K562 (cell line): ENCODE results near the gene NUCKS1. TPM values are rescaled to one million over a fixed set of nuclear protein-coding genes. Genes with fewer than 3 reads are reported as not detected.

ENCODE experiments used
- ATAC-seq: fragments of 200-7000 bp; cut with Tn5 transposase; 3 replicates; pipeline ENCODE4 v1.9.1; 2020; ENCODE audit warnings: moderate library complexity
- BruUV-seq: library from RNA; stranded (reverse); fragments of 400-500 nt; replicated peaks from 2 replicates; lab custom pipeline; 2021; lab: Mats Ljungman, UMichigan
- CTCF ChIA-PET: fragments of 300-600 bp; formaldehyde crosslinking; extraction: SDS; loops from one replicate; lab custom pipeline; 2021; ENCODE audit warnings: low intra/inter-chr PET ratio; lab: Yijun Ruan, JAX
- POLR2A ChIA-PET: fragments of 300-600, 350-650 bp; sonication (Branson Sonifier 250); formaldehyde crosslinking; extraction: SDS; loops from one replicate; lab custom pipeline; 2021; ENCODE audit warnings: antibody characterized with exemption, inconsistent platforms; lab: Yijun Ruan, JAX
- DNase-seq, 4 experiments: peaks; one replicate each; pipeline versions ENCODE4 v3.0.0 to v3.0.0-alpha.2; 2011 to 2018; ENCODE audit warnings: low spot score in 3 of 4, mixed read lengths in 3 of 4; ENCODE audit errors: extremely low read depth in 1 of 4
- FAIRE-seq: peaks from 2 replicates; lab custom pipeline; 2011; peaks lifted over from hg19 to GRCh38; lab: Jason Lieb, UNC
- H2AFZ ChIP-seq: 2 replicates; pipeline ENCODE4 v1.6.0; 2011; ENCODE audit warnings: low read depth, low read length, control low read depth, inconsistent platforms
- H3K27ac ChIP-seq: fragments of 200-600 bp; 3 replicates; pipeline ENCODE4 v1.8.0; 2011; ENCODE audit warnings: low read depth, mild to moderate bottlenecking, control low read depth, inconsistent platforms, low read length, moderate library complexity, mixed read lengths; ENCODE audit errors: extremely low read depth
- H3K27me3 ChIP-seq, 2 experiments: fragments of 300-600 bp in 1 of 2; 2 replicates in 1 of 2; 3 replicates in 1 of 2; pipeline versions ENCODE4 v1.6.0 to v1.8.0; 2011; ENCODE audit warnings: inconsistent platforms in 2 of 2, low read length in 2 of 2, mild to moderate bottlenecking in 1 of 2, mixed read lengths in 1 of 2, moderate library complexity in 1 of 2; ENCODE audit not compliant: control insufficient read depth in 2 of 2, insufficient read depth in 2 of 2
- H3K36me3 ChIP-seq: fragments of 300-600 bp; 3 replicates; pipeline ENCODE4 v1.8.0; 2011; ENCODE audit warnings: mild to moderate bottlenecking, low read length, inconsistent platforms; ENCODE audit not compliant: control insufficient read depth, insufficient read depth
- H3K4me1 ChIP-seq, 2 experiments: fragments of 200-600 bp in 1 of 2; replicated peaks in 1 of 2; 2 replicates in 1 of 2; 3 replicates in 1 of 2; pipeline versions ENCODE4 v1.5.1 to v1.8.0; 2011; ENCODE audit warnings: inconsistent platforms in 2 of 2, low read length in 2 of 2, mild to moderate bottlenecking in 1 of 2, mixed read lengths in 1 of 2, moderate library complexity in 1 of 2; ENCODE audit not compliant: control insufficient read depth in 2 of 2, insufficient read depth in 2 of 2
- H3K4me2 ChIP-seq: 2 replicates; pipeline ENCODE4 v1.6.1; 2011; ENCODE audit warnings: low read length, control low read depth, inconsistent platforms, mixed read lengths; ENCODE audit not compliant: insufficient read depth
- H3K4me3 ChIP-seq: fragments of 200-600 bp; sonication (generic), shearing (Covaris generic); 2 replicates; pipeline ENCODE4 v1.5.1; 2016; ENCODE audit warnings: control low read depth, inconsistent platforms
- H3K79me2 ChIP-seq: fragments of 200-600 bp; 3 replicates; pipeline ENCODE4 v1.8.0; 2011; ENCODE audit warnings: low read length, inconsistent platforms; ENCODE audit not compliant: control insufficient read depth, insufficient read depth
- H3K9ac ChIP-seq, 2 experiments: 2 replicates each; pipeline versions ENCODE4 v1.6.0 to v1.6.1; 2011; ENCODE audit warnings: low read depth in 2 of 2, low read length in 2 of 2, control low read depth in 1 of 2, inconsistent platforms in 1 of 2, mild to moderate bottlenecking in 1 of 2, mixed read lengths in 1 of 2; ENCODE audit not compliant: insufficient read depth in 1 of 2
- H3K9me1 ChIP-seq: one replicate; pipeline ENCODE4 v1.6.0; 2011; ENCODE audit warnings: inconsistent platforms, mild to moderate bottlenecking, low read length, moderate library complexity; ENCODE audit not compliant: control insufficient read depth, insufficient read depth
- H3K9me3 ChIP-seq: replicated peaks from 2 replicates; pipeline ENCODE4 v1.5.1; 2011; ENCODE audit warnings: low read depth, low read length, inconsistent platforms; ENCODE audit not compliant: control insufficient read depth, insufficient read depth
- H4K20me1 ChIP-seq: replicated peaks from 2 replicates; pipeline ENCODE4 v1.6.1; 2011; ENCODE audit warnings: low read length, inconsistent platforms, mixed read lengths; ENCODE audit not compliant: control insufficient read depth, insufficient read depth
- CC2D1A ChIP-seq: fragments of 450-650 bp; IDR thresholded peaks from 2 replicates; pipeline ENCODE4 v1.6.1; 2017; ENCODE audit warnings: mild to moderate bottlenecking
- E2F6 ChIP-seq, 2 experiments: IDR thresholded peaks; 2 replicates each; pipeline ENCODE4 v1.6.1; 2011; ENCODE audit warnings: borderline replicate concordance in 1 of 2, control low read depth in 1 of 2, low read depth in 1 of 2, low read length in 1 of 2, mild to moderate bottlenecking in 1 of 2, mixed read lengths in 1 of 2, moderate library complexity in 1 of 2; ENCODE audit not compliant: insufficient read depth in 1 of 2, insufficient read length in 1 of 2, poor library complexity in 1 of 2, severe bottlenecking in 1 of 2; ENCODE audit errors: extremely low read depth in 1 of 2
- RAD21 ChIP-seq, 2 experiments: fragments of 250-450 bp in 1 of 2; fragments of 450-650 bp in 1 of 2; sonication (Bioruptor Pico) in 1 of 2; formaldehyde crosslinking in 1 of 2; IDR thresholded peaks in 1 of 2; conservative IDR thresholded peaks in 1 of 2; 2 replicates each; pipeline versions ENCODE4 v1.4.0 to v1.8.0; 2020 to 2022; ENCODE audit warnings: mild to moderate bottlenecking in 2 of 2, moderate library complexity in 1 of 2
- ZNF384 ChIP-seq: IDR thresholded peaks from 2 replicates; pipeline ENCODE4 v1.6.1; 2012; ENCODE audit warnings: low read depth, low read length, improper control_type of control experiment
- WGBS: fragments of 100-300 bp; shearing (Covaris generic); methylation state at CpG from one replicate; pipeline ENCODE4 v1.1.6; 2016; ENCODE audit warnings: low coverage, mixed read lengths; ENCODE audit not compliant: insufficient coverage; ENCODE audit errors: missing lambda C conversion rate; 5-methylcytosine and 5-hydroxymethylcytosine counted together
- in situ Hi-C: fragments of 300-500 bp; cut with MboI; formaldehyde crosslinking; loops from 4 replicates; pipeline ENCODE4 v1.15.0; 2018; ENCODE audit warnings: inconsistent platforms, mixed read lengths
- intact Hi-C: fragments of 100-400 bp; cut with micrococcal nuclease; formaldehyde crosslinking; loops from 2 replicates; pipeline ENCODE4 v1.14.2; 2022
- polyA plus RNA-seq, 8 experiments: library from polyadenylated mRNA; depleted of rRNA in 4 of 8; stranded (reverse) in 5 of 8; unstranded in 3 of 8; fragments of >200 nt; fragmentation: Nextera tagmentation in 2 of 8; fragmentation: Illumina TruSeq in 1 of 8; extraction: Ambion mirVana in 2 of 8; extraction: Trizol in 1 of 8; gene quantifications; 2 replicates each; pipeline versions ENCODE4 v1.2.1 to v1.2.3, GENCODE V29; 2011 to 2014; ENCODE audit warnings: inconsistent platforms in 1 of 8, missing spikeins in 1 of 8
- total RNA-seq, 7 experiments: library from RNA; depleted of rRNA in 6 of 7; stranded (reverse); fragments of >200 nt in 6 of 7; fragmentation: Illumina TruSeq in 2 of 7; extraction: Trizol in 2 of 7; gene quantifications; 2 replicates each; pipeline versions ENCODE4 v1.2.1 to v1.2.3, GENCODE V29; 2011 to 2021; ENCODE audit warnings: low replicate concordance in 1 of 7
- TF ChIP-seq, protein P1 (sequence below): fragments of 250-450 bp; sonication (Bioruptor Pico); IDR thresholded peaks from 2 replicates; pipeline ENCODE4 v1.8.0; 2022; ENCODE audit warnings: moderate library complexity, mild to moderate bottlenecking, inconsistent platforms
- TF ChIP-seq, protein P2 (sequence below): fragments of 450-650 bp; IDR thresholded peaks from 2 replicates; pipeline ENCODE4 v1.6.1; 2016; ENCODE audit warnings: low read depth, mild to moderate bottlenecking, moderate library complexity
- TF ChIP-seq, protein P3 (sequence below): fragments of 450-650 bp; formaldehyde crosslinking; IDR thresholded peaks from 2 replicates; pipeline ENCODE4 v1.4.0; 2020; ENCODE audit warnings: mild to moderate bottlenecking, moderate library complexity
- TF ChIP-seq, protein P4 (sequence below), 3 experiments: IDR thresholded peaks in 2 of 3; conservative IDR thresholded peaks in 1 of 3; 2 replicates each; pipeline ENCODE4 v1.5.1; 2011 to 2012; ENCODE audit warnings: low read length in 3 of 3, mild to moderate bottlenecking in 3 of 3, control low read depth in 2 of 3, improper control_type of control experiment in 1 of 3, inconsistent platforms in 1 of 3, low read depth in 1 of 3, mixed read lengths in 1 of 3, moderate library complexity in 1 of 3; ENCODE audit not compliant: insufficient read depth in 2 of 3

Gene NUCKS1
- total and polyA plus RNA-seq, 9 of the 15 experiments (the other 6 are each of a cell fraction or from before 2014, with no cell fraction given), result 66.7 to 244 (median 149) TPM

- ChIA-PET POLR2A (interaction anchor here (0.7 to 1.3 kb wide), 2 partner anchors 10 to 77 kb away, joined by 3 to 5 read pairs; no protein-coding TSS in a partner anchor), CTCF (interaction anchor here (0.6 to 2.8 kb wide), 4 partner anchors 36 to 305 kb away, joined by 3 to 29 read pairs (median 4); no protein-coding TSS in a partner anchor)
- 0 out of 5 replicates have a peak, but pooled peaks cover 0 to 7% of the 10 kb centered on the region in 2 experiments for H3K27me3 ChIP-seq
- H2AFZ ChIP-seq, result no peak overlapping the region
- H3K79me2 ChIP-seq, result no peaks in the 10 kb centered on the region
- H3K9ac ChIP-seq, result no peak overlapping the region
- in situ Hi-C loops, result no loop called here
- ATAC-seq (peak; percentile 59), DNase-seq (no peak), FAIRE-seq (peak; percentile 46)
- intact Hi-C loops, result loop anchor here (1.0 to 10.0 kb wide), 2 partner anchors 39 to 432 kb away; no protein-coding TSS in a partner anchor
- no peak overlapping the region for H3K27ac ChIP-seq
- no TSS peak for BruUV-seq
- H3K9me1 ChIP-seq, result no peaks in the 10 kb centered on the region
- H3K36me3 ChIP-seq, result no peaks in the 10 kb centered on the region
- H3K4me3 ChIP-seq, result no peak overlapping the region
- 39% methylated on average over 11 of the region's 11 CpGs for WGBS
- H4K20me1 ChIP-seq, result peaks cover 10% of the 10 kb centered on the region; the same call in 1 of the 2 replicates
- no peak overlapping the region for H3K4me2 ChIP-seq
- H3K4me1 ChIP-seq, result peaks cover 14 to 18% of the 10 kb centered on the region in 2 experiments; a peak in 4 of 5 replicates
- H3K9me3 ChIP-seq, result no peaks in the 10 kb centered on the region
- TF ChIP-seq E2F6 (IDR thresholded peaks at IDR 0.05; ENCODE audit: borderline replicate concordance in 1 of 2, extremely low read depth in 1 of 2, insufficient read depth in 1 of 2, insufficient read length in 1 of 2, low read depth in 1 of 2, low read length in 1 of 2, poor library complexity in 1 of 2, severe bottlenecking in 1 of 2) (no peak), CC2D1A (peak; percentile 45; the same call in 1 of the 2 replicates), RAD21 (CRISPR knock-in tag; conservative IDR thresholded peaks at IDR 0.05 in 1 of 2, IDR thresholded peaks at IDR 0.05 in 1 of 2) (peak; percentile 65 to 72), ZNF384 (peak; percentile 36; the same call in 1 of the 2 replicates)
- TF ChIP-seq, protein P1, sequence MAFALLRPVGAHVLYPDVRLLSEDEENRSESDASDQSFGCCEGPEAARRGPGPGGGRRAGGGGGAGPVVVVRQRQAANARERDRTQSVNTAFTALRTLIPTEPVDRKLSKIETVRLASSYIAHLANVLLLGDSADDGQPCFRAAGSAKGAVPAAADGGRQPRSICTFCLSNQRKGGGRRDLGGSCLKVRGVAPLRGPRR (CRISPR knock-in tag), result 0 out of 2 replicates have a peak, but pooled peaks have one; percentile 36
- TF ChIP-seq, protein P2, sequence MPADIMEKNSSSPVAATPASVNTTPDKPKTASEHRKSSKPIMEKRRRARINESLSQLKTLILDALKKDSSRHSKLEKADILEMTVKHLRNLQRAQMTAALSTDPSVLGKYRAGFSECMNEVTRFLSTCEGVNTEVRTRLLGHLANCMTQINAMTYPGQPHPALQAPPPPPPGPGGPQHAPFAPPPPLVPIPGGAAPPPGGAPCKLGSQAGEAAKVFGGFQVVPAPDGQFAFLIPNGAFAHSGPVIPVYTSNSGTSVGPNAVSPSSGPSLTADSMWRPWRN, result no peak
- TF ChIP-seq, protein P3, sequence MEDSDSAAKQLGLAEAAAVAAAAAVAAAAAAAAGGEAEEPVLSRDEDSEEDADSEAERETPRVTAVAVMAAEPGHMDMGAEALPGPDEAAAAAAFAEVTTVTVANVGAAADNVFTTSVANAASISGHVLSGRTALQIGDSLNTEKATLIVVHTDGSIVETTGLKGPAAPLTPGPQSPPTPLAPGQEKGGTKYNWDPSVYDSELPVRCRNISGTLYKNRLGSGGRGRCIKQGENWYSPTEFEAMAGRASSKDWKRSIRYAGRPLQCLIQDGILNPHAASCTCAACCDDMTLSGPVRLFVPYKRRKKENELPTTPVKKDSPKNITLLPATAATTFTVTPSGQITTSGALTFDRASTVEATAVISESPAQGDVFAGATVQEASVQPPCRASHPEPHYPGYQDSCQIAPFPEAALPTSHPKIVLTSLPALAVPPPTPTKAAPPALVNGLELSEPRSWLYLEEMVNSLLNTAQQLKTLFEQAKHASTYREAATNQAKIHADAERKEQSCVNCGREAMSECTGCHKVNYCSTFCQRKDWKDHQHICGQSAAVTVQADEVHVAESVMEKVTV, result peak; percentile 45
- TF ChIP-seq, protein P4, sequence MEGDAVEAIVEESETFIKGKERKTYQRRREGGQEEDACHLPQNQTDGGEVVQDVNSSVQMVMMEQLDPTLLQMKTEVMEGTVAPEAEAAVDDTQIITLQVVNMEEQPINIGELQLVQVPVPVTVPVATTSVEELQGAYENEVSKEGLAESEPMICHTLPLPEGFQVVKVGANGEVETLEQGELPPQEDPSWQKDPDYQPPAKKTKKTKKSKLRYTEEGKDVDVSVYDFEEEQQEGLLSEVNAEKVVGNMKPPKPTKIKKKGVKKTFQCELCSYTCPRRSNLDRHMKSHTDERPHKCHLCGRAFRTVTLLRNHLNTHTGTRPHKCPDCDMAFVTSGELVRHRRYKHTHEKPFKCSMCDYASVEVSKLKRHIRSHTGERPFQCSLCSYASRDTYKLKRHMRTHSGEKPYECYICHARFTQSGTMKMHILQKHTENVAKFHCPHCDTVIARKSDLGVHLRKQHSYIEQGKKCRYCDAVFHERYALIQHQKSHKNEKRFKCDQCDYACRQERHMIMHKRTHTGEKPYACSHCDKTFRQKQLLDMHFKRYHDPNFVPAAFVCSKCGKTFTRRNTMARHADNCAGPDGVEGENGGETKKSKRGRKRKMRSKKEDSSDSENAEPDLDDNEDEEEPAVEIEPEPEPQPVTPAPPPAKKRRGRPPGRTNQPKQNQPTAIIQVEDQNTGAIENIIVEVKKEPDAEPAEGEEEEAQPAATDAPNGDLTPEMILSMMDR (IDR thresholded peaks at IDR 0.05 in 2 of 3, conservative IDR thresholded peaks at IDR 0.05 in 1 of 3; ENCODE audit: insufficient read depth in 2 of 3, low read depth in 1 of 3, low read length in 3 of 3), result peak; percentile 42 to 75 (median 47); a peak in 4 of 6 replicates
Observed at GRCh38 chr1:205672395-205672889, 77.5 kb downstream of the NUCKS1 start.
